Fibroblast of skin of right biceps (primary cell): ENCODE data around the gene DMXL2.
A peak's percentile ranks its signal among the peaks of the same experiment; 100 is the strongest.

Experiments used
- DNase-seq: peaks from one replicate; pipeline ENCODE4 v3.0.0-alpha.2; 2013

DMXL2 gene

GRCh38 chr15:51403946-51404695 lies 218.4 kb downstream of the DMXL2 start:
- no peak for DNase-seq

- DNase-seq, result peak; percentile 37
Measured at GRCh38 chr15:51403072-51403878, 219.3 kb downstream of the DMXL2 start.

GRCh38 chr15:51401872-51402517 lies 220.6 kb downstream of the DMXL2 start:
- DNase-seq, result peak; percentile 36

- DNase-seq, result no peak
Measured at GRCh38 chr15:51401051-51401780, 221.4 kb downstream of the DMXL2 start.

- no peak for DNase-seq
Measured at GRCh38 chr15:51398626-51399025, 223.9 kb downstream of the DMXL2 start.
